Measurements from ENCODE around the gene PTPRA. TPM values are rescaled to one million over a fixed set of nuclear protein-coding genes. Genes with fewer than 3 reads are reported as not detected.

PTPRA gene
- total RNA-seq, 4 donors from 2014 or later, result 54.1 to 85.4 (median 67.0) TPM

- no peak for ATAC-seq
- no peak within 1 kb of the TSS for H3K4me3 ChIP-seq
- TF ChIP-seq POLR2AphosphoS5 (IDR thresholded peaks at IDR 0.05) (no peak), CTCF (IDR thresholded peaks at IDR 0.05) (no peak), EP300 (IDR thresholded peaks at IDR 0.05) (no peak), POLR2A (IDR thresholded peaks at IDR 0.05) (no peak)
- H3K27me3 ChIP-seq, result peaks cover 62% of the 10 kb centered on the region
- H3K9me3 ChIP-seq, result no peaks in the 10 kb centered on the region
- 100% methylated on average over 1 to 6 of the region's 28 CpGs for WGBS, 2 donors (ENCODE audit: low coverage in 1 of 2)
- peaks cover 0 to 31% (median 8%) of the 10 kb centered on the region in 3 donors for H3K4me1 ChIP-seq
- no peak within 1 kb of the TSS for H3K27ac ChIP-seq
- H3K36me3 ChIP-seq, result no peaks in the 10 kb centered on the region
Observed at GRCh38 chr20:3084283-3084985, 211.2 kb downstream of the PTPRA start, which contains the start of gene AVP. AVP (minus strand) TSS chr20:3084724; CDS start chr20:3084674, 50 bp downstream.

GRCh38 chr20:3084986-3085360 lies 211.7 kb downstream of the PTPRA start:
- peaks cover 0 to 31% (median 8%) of the 10 kb centered on the region in 3 donors for H3K4me1 ChIP-seq
- H3K27ac ChIP-seq, result no peak overlapping the region
- no peak overlapping the region for H3K4me3 ChIP-seq
- TF ChIP-seq POLR2AphosphoS5 (IDR thresholded peaks at IDR 0.05), result no peak
- no peak for TF ChIP-seq POLR2A (IDR thresholded peaks at IDR 0.05)
- H3K36me3 ChIP-seq, result no peaks in the 10 kb centered on the region
- no peak for ATAC-seq
- peaks cover 66% of the 10 kb centered on the region for H3K27me3 ChIP-seq
- WGBS, 2 donors (ENCODE audit: low coverage in 1 of 2), result 86 to 91% methylated on average over 4 of the region's 7 CpGs
- no peaks in the 10 kb centered on the region for H3K9me3 ChIP-seq

- Histone ChIP-seq H3K36me3 (no peaks in the 10 kb centered on the region), H3K4me1 (peaks cover 0 to 28% (median 8%) of the 10 kb centered on the region in 3 donors), H3K4me3 (no peak overlapping the region), H3K9me3 (no peaks in the 10 kb centered on the region), H3K27me3 (peaks cover 66% of the 10 kb centered on the region), H3K27ac (no peak overlapping the region)
- no CpG with 5 or more reads among the region's 8 CpGs for WGBS, 2 donors (ENCODE audit: low coverage in 1 of 2)
- no peak for ATAC-seq
- TF ChIP-seq EP300 (IDR thresholded peaks at IDR 0.05), result no peak
- TF ChIP-seq POLR2AphosphoS5 (IDR thresholded peaks at IDR 0.05), result no peak
- TF ChIP-seq POLR2A (IDR thresholded peaks at IDR 0.05), result no peak
- TF ChIP-seq CTCF (IDR thresholded peaks at IDR 0.05), result no peak
Observed at GRCh38 chr20:3085571-3086072, 212.3 kb downstream of the PTPRA start.

- Histone ChIP-seq H3K4me3 (no peak overlapping the region), H3K27me3 (peaks cover 65% of the 10 kb centered on the region), H3K4me1 (peaks cover 0 to 11% (median 2%) of the 10 kb centered on the region in 3 donors), H3K9me3 (no peaks in the 10 kb centered on the region), H3K36me3 (no peaks in the 10 kb centered on the region), H3K27ac (no peak overlapping the region)
- TF ChIP-seq EP300 (IDR thresholded peaks at IDR 0.05), result no peak
- TF ChIP-seq CTCF (IDR thresholded peaks at IDR 0.05), result no peak
- TF ChIP-seq POLR2A (IDR thresholded peaks at IDR 0.05), result no peak
- TF ChIP-seq POLR2AphosphoS5 (IDR thresholded peaks at IDR 0.05), result no peak
- WGBS, 2 donors (ENCODE audit: low coverage in 1 of 2), result 86% methylated on average over 4 of the region's 7 CpGs
- no peak for ATAC-seq
Observed at GRCh38 chr20:3088031-3088430, 214.8 kb downstream of the PTPRA start.

Other genes starting within 250 kb of the PTPRA start
- 100 to 1,000 TPM in 1 of 4 donors, 10 to 100 TPM in 3; 44.8 to 108 (median 54.6) TPM for gene NOP56, start 220.8 kb upstream of the PTPRA start, total RNA-seq
- 100 to 1,000 TPM; 103 to 158 (median 116) TPM for gene IDH3B, start 209.3 kb upstream of the PTPRA start, total RNA-seq
- gene EBF4, start 180.7 kb upstream of the PTPRA start, total RNA-seq, result 10 to 100 TPM; 14.5 to 36.6 (median 19.6) TPM
- gene CPXM1, start 72.9 kb upstream of the PTPRA start, total RNA-seq, result 1 to 10 TPM in 3 of 4 donors, not detected in 1; 1.9 to 7.1 (median 2.3) TPM
- not detected for gene C20orf141, start 58.5 kb upstream of the PTPRA start, total RNA-seq
- gene TMEM239, start 57.1 kb upstream of the PTPRA start, total RNA-seq, result under 1 TPM in 1 of 4 donors, not detected in 3; 0.15 TPM
- gene PCED1A, start 32.8 kb upstream of the PTPRA start, total RNA-seq, result 10 to 100 TPM; 13.8 to 23.2 (median 16.7) TPM
- gene VPS16, start 32.7 kb upstream of the PTPRA start, total RNA-seq, result 10 to 100 TPM; 22.1 to 44.0 (median 30.7) TPM
- under 1 TPM in 1 of 4 donors, not detected in 3; 0.54 TPM for gene GNRH2, start 170.1 kb downstream of the PTPRA start, total RNA-seq
- 10 to 100 TPM; 67.3 to 80.8 (median 72.7) TPM for gene MRPS26, start 172.6 kb downstream of the PTPRA start, total RNA-seq
- gene OXT, start 198.1 kb downstream of the PTPRA start, total RNA-seq, result not detected
- gene AVP, start 211.2 kb downstream of the PTPRA start, total RNA-seq, result not detected